Thoracic aorta (tissue), 2 donors: ENCODE results near the gene LYRM2. TPM values are rescaled to one million over a fixed set of nuclear protein-coding genes. Genes with fewer than 3 reads are reported as not detected.

Experiments used
- ATAC-seq: fragments of 150-250 bp; one replicate; pipeline ENCODE4 v1.8.0; 2017; ENCODE audit warnings: low read depth; ENCODE audit not compliant: insufficient number of reproducible peaks, low FRiP score
- DNase-seq: peaks from one replicate; pipeline ENCODE4 v3.0.0-alpha.2; 2020; ENCODE audit warnings: low spot score
- H3K27ac ChIP-seq, 2 donors: fragments of 200-600 bp; sonication (generic); 1 replicate in 1 of 2; 2 replicates in 1 of 2; pipeline ENCODE4 v1.5.1; 2016; ENCODE audit warnings: mild to moderate bottlenecking in 2 of 2, moderate library complexity in 2 of 2
- H3K27me3 ChIP-seq: fragments of 200-600 bp; sonication (generic); replicated peaks from 2 replicates; pipeline ENCODE4 v1.6.0; 2016; ENCODE audit warnings: mild to moderate bottlenecking; ENCODE audit not compliant: insufficient read depth
- H3K36me3 ChIP-seq: fragments of 200-600 bp; sonication (generic); one replicate; pipeline ENCODE4 v1.5.1; 2016
- H3K4me1 ChIP-seq, 2 donors: fragments of 200-600 bp; sonication (generic); 1 replicate in 1 of 2; 2 replicates in 1 of 2; pipeline versions ENCODE4 v1.5.1 to v1.6.0; 2016; ENCODE audit warnings: low read depth in 2 of 2, mild to moderate bottlenecking in 1 of 2; ENCODE audit not compliant: control insufficient read depth in 1 of 2
- H3K4me3 ChIP-seq: fragments of 200-600 bp; sonication (generic); 2 replicates; pipeline ENCODE4 v1.5.1; 2016; ENCODE audit warnings: mild to moderate bottlenecking
- H3K9me3 ChIP-seq: fragments of 200-600 bp; sonication (generic); 2 replicates; pipeline ENCODE4 v1.5.1; 2016
- CTCF ChIP-seq: fragments of 200-600 bp; sonication (generic); IDR thresholded peaks from one replicate; pipeline ENCODE4 v1.5.1; 2019; ENCODE audit warnings: antibody characterized with exemption
- total RNA-seq, 2 donors: library from RNA; depleted of rRNA; stranded (reverse); fragments of >200 nt; gene quantifications; one replicate each; pipeline versions ENCODE4 v1.1.0 to v1.2.3, GENCODE V29; 2016

The LYRM2 gene
- total RNA-seq, 2 donors from 2014 or later, result 12.9 to 18.1 TPM

GRCh38 chr6:89680551-89680950, 42.0 kb upstream of the LYRM2 start:
- peaks cover 44% of the 10 kb centered on the region for H3K36me3 ChIP-seq
- H3K9me3 ChIP-seq, result no peaks in the 10 kb centered on the region
- H3K27me3 ChIP-seq, result no peaks in the 10 kb centered on the region
- ATAC-seq (no peak), DNase-seq (no peak)
- H3K4me3 ChIP-seq, result no peak overlapping the region
- no peak overlapping the region for H3K27ac ChIP-seq
- peaks cover 3 to 9% of the 10 kb centered on the region in 2 donors for H3K4me1 ChIP-seq
- no peak for TF ChIP-seq CTCF

GRCh38 chr6:89680150-89680549, 41.6 kb upstream of the LYRM2 start:
- TF ChIP-seq CTCF, result no peak
- Histone ChIP-seq H3K4me1 (peaks cover 3 to 10% of the 10 kb centered on the region in 2 donors), H3K9me3 (no peaks in the 10 kb centered on the region), H3K36me3 (peaks cover 44% of the 10 kb centered on the region), H3K27me3 (no peaks in the 10 kb centered on the region), H3K4me3 (no peak overlapping the region), H3K27ac (no peak overlapping the region)
- no peak for ATAC-seq
- no peak for DNase-seq

- no peak for TF ChIP-seq CTCF
- Histone ChIP-seq H3K27me3 (no peaks in the 10 kb centered on the region), H3K4me3 (no peak overlapping the region), H3K27ac (no peak overlapping the region), H3K36me3 (peaks cover 44% of the 10 kb centered on the region), H3K9me3 (no peaks in the 10 kb centered on the region), H3K4me1 (peaks cover 3 to 10% of the 10 kb centered on the region in 2 donors)
- DNase-seq (no peak), ATAC-seq (no peak)
These were observed 40.9 kb upstream of the LYRM2 start for GRCh38 chr6:89679215-89680120.

GRCh38 chr6:89678531-89678930, 40.0 kb upstream of the LYRM2 start:
- H3K4me3 ChIP-seq, result no peak overlapping the region
- TF ChIP-seq CTCF, result no peak
- H3K9me3 ChIP-seq, result no peaks in the 10 kb centered on the region
- no peak for ATAC-seq
- H3K4me1 ChIP-seq, result peaks cover 3 to 10% of the 10 kb centered on the region in 2 donors
- H3K36me3 ChIP-seq, result peaks cover 50% of the 10 kb centered on the region
- no peak overlapping the region for H3K27ac ChIP-seq
- no peaks in the 10 kb centered on the region for H3K27me3 ChIP-seq
- DNase-seq, result no peak

GRCh38 chr6:89675949-89676748, 37.6 kb upstream of the LYRM2 start:
- ATAC-seq (no peak), DNase-seq (no peak)
- Histone ChIP-seq H3K4me1 (peaks cover 3 to 17% of the 10 kb centered on the region in 2 donors), H3K27me3 (no peaks in the 10 kb centered on the region), H3K4me3 (no peak overlapping the region), H3K9me3 (no peaks in the 10 kb centered on the region), H3K36me3 (peaks cover 39% of the 10 kb centered on the region), H3K27ac (no peak overlapping the region)
- TF ChIP-seq CTCF, result no peak
